ENCODE measurements around the gene BAZ1A.

BAZ1A gene

GRCh38 chr14:34723867-34724266 is 151.3 kb downstream of the BAZ1A start:
- peak; percentile 13 for DNase-seq (ENCODE audit: low read depth, low spot score)

GRCh38 chr14:34722723-34723545 is 152.2 kb downstream of the BAZ1A start:
- DNase-seq (ENCODE audit: low read depth, low spot score): peak; percentile 53

- no peak for DNase-seq (ENCODE audit: low read depth, low spot score)
These were observed 154.0 kb downstream of the BAZ1A start for GRCh38 chr14:34721129-34721528.

- no peak for DNase-seq (ENCODE audit: low read depth, low spot score)
These were observed 156.3 kb downstream of the BAZ1A start for GRCh38 chr14:34718750-34719304.

- no peak for DNase-seq (ENCODE audit: low read depth, low spot score)
These were observed 159.9 kb downstream of the BAZ1A start for GRCh38 chr14:34715127-34715863.

- DNase-seq (ENCODE audit: low read depth, low spot score): peak; percentile 81
These were observed 160.6 kb downstream of the BAZ1A start, which contains the start of gene CFL2 for GRCh38 chr14:34714320-34715126. CFL2 (minus strand) TSS chr14:34714593; CDS start chr14:34714540, 53 bp downstream.

GRCh38 chr14:34713681-34714319 is 161.4 kb downstream of the BAZ1A start:
- DNase-seq (ENCODE audit: low read depth, low spot score): peak; percentile 25

GRCh38 chr14:34713122-34713680 is 162.0 kb downstream of the BAZ1A start:
- DNase-seq (ENCODE audit: low read depth, low spot score): no peak

GRCh38 chr14:34711796-34712712 is 163.1 kb downstream of the BAZ1A start:
- DNase-seq (ENCODE audit: low read depth, low spot score): no peak

GRCh38 chr14:34711169-34711568 is 164.0 kb downstream of the BAZ1A start:
- no peak for DNase-seq (ENCODE audit: low read depth, low spot score)

- no peak for DNase-seq (ENCODE audit: low read depth, low spot score)
These were observed 164.4 kb downstream of the BAZ1A start for GRCh38 chr14:34710744-34711143.

GRCh38 chr14:34710006-34710405 is 165.2 kb downstream of the BAZ1A start:
- DNase-seq (ENCODE audit: low read depth, low spot score): no peak

GRCh38 chr14:34707722-34708121 is 167.4 kb downstream of the BAZ1A start:
- DNase-seq (ENCODE audit: low read depth, low spot score): no peak

All from ELF-1 (cell line).